Astrocyte of the cerebellum (primary cell): ENCODE measurements around the gene NID2.

Source experiments
- DNase-seq: peaks from one replicate; pipeline ENCODE4 v3.0.0-alpha.2; 2011; ENCODE audit warnings: low read depth
- H3K4me3 ChIP-seq: 2 replicates; pipeline ENCODE4 v1.5.1; 2011; ENCODE audit warnings: mild to moderate bottlenecking, low read depth, low read length, moderate library complexity
- CTCF ChIP-seq: IDR thresholded peaks from 2 replicates; pipeline ENCODE4 v1.5.1; 2012; ENCODE audit warnings: low read length, low read depth, moderate library complexity, mild to moderate bottlenecking; ENCODE audit errors: missing control alignments
- in situ Hi-C: cut with HindIII; loops from 2 replicates; pipeline ENCODE4 v1.10.0; 2017; ENCODE audit warnings: low sequenced_read_pairs

Gene NID2

GRCh38 chr14:52075371-52075770 lies 6.5 kb upstream of the NID2 start:
- in situ Hi-C loops = no loop called here
- no peak for DNase-seq
- no peak for TF ChIP-seq CTCF
- no peak overlapping the region for H3K4me3 ChIP-seq

- DNase-seq = no peak
- TF ChIP-seq CTCF = no peak
Measured at GRCh38 chr14:52073251-52073650, 4.4 kb upstream of the NID2 start.

DNA sequence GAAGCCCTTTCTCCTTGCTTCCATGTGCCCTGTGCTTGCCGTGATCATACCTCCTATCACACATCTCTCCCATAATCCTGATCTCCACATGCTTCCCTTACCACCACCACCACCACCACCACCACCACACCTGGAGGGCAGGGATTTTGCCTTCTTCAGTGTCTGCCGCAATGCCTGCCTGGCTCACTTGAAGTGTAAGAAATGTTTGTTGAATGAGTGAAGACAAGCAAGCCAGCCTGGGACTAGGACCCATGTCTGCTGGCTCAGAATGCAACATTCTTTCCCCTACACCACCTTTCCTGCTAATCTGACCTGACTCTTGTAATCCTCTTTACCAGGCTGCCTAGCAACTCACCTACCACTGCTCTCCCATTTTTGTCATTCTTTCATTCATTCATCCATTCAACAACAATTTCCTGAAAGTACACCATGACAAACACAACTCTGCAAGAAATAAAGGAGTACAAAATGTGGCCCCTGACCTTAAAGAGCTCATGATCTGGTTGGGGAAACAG lies 3.5 kb upstream of the NID2 start:
- in situ Hi-C loops = no loop called here
- no peak overlapping the region for H3K4me3 ChIP-seq
- no peak for DNase-seq
- no peak for TF ChIP-seq CTCF

More at GRCh38 chr14:52073251-52073650, 4.4 kb upstream of the NID2 start:
- H3K4me3 ChIP-seq = no peak overlapping the region
- in situ Hi-C loops = no loop called here

- in situ Hi-C loops = no loop called here
- DNase-seq = no peak
- no peak overlapping the region for H3K4me3 ChIP-seq
- TF ChIP-seq CTCF = peak; percentile 27
Measured at GRCh38 chr14:52071675-52072074, 2.8 kb upstream of the NID2 start.

GRCh38 chr14:52070051-52070431 lies 1.2 kb upstream of the NID2 start:
- TF ChIP-seq CTCF = no peak
- peak overlapping the region; percentile 65 for H3K4me3 ChIP-seq
- in situ Hi-C loops = no loop called here
- no peak for DNase-seq

DNA sequence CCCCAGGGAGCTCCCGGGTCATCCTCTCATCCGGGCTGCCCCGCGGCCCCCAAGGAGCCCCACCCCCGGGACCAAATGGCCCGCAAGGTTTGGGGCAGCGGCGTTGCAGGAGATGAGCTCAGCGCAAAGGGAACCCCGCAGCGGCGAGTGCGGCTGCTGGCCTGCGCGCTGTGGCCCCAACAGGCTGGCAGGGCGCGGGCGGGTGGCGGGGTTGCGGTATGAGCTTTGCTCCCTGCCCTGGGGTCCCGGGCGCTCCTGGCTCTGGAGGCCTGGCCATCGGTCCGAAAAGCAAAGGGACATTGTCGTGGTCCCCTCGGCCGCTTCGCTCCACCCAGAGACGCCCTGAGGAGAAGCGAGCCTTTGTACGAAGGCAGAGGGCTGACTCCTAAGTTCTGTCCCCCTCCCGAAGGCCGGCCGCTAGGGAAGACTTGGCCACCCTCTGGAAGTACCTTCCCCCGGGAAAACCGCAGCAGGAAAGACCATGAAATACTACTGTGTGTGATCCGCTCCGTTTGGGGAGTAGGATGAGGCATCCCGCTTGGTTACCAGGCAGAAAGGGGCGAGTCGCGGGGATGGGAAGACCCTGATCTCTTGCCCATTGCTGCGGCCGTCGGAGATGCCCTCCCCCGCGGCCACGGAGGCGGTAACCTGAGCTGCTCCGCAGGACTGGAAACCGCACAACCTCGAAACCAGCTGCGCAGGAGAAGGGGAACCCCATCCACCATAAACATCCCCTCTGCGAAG lies 620 bp upstream of the NID2 start:
- in situ Hi-C loops = no loop called here
- peak overlapping the region; percentile 65 for H3K4me3 ChIP-seq
- no peak for TF ChIP-seq CTCF
- DNase-seq = no peak
